CD8-positive, alpha-beta memory T cell (primary cell): ENCODE measurements around the gene TCEAL8. TPM values are rescaled to one million over a fixed set of nuclear protein-coding genes. Genes with fewer than 3 reads are reported as not detected.

ENCODE experiments used
- CTCF ChIA-PET: fragments of 350-600 bp; sonication (Branson Sonifier 250); formaldehyde crosslinking; loops from one replicate; lab custom pipeline; 2021; ENCODE audit warnings: antibody characterized with exemption; lab: Charles Lee
- POLR2A ChIA-PET: fragments of 350-600 bp; sonication (Branson Sonifier 250); formaldehyde crosslinking; loops from one replicate; lab custom pipeline; 2021; ENCODE audit warnings: antibody characterized with exemption; lab: Charles Lee
- DNase-seq, 5 donors: peaks; one replicate each; pipeline versions ENCODE4 v3.0.0 to v3.0.0-alpha.2; 2020 to 2022; ENCODE audit warnings: mixed read lengths in 1 of 5
- H3K27ac ChIP-seq: one replicate; pipeline ENCODE4 v1.7.0; 2013; ENCODE audit warnings: low read depth, mild to moderate bottlenecking, low read length, moderate library complexity
- H3K27me3 ChIP-seq: 2 replicates; pipeline ENCODE4 v1.7.0; 2013; ENCODE audit warnings: low read length, mild to moderate bottlenecking; ENCODE audit not compliant: insufficient read depth, poor library complexity, severe bottlenecking
- H3K36me3 ChIP-seq: 2 replicates; pipeline ENCODE4 v1.7.0; 2013; ENCODE audit warnings: mild to moderate bottlenecking, low read length, moderate library complexity; ENCODE audit not compliant: insufficient read depth
- H3K4me1 ChIP-seq: 2 replicates; pipeline ENCODE4 v1.7.0; 2013; ENCODE audit warnings: mild to moderate bottlenecking, low read length, moderate library complexity; ENCODE audit not compliant: insufficient read depth
- H3K4me3 ChIP-seq: 2 replicates; pipeline ENCODE4 v1.7.0; 2013; ENCODE audit warnings: mild to moderate bottlenecking, low read length
- H3K9me3 ChIP-seq: 2 replicates; pipeline ENCODE4 v1.7.0; 2013; ENCODE audit warnings: mild to moderate bottlenecking, low read length
- H3K27ac Mint-ChIP-seq, 8 donors: one replicate each; pipeline ENCODE4 v1.8.0; 2020 to 2021; ENCODE audit warnings: mixed read lengths in 8 of 8, mild to moderate bottlenecking in 6 of 8, inconsistent platforms in 3 of 8, moderate library complexity in 3 of 8
- H3K27me3 Mint-ChIP-seq, 2 donors: one replicate each; pipeline ENCODE4 v1.8.0; 2020 to 2021; ENCODE audit warnings: mixed read lengths in 2 of 2, mild to moderate bottlenecking in 1 of 2, moderate library complexity in 1 of 2
- H3K36me3 Mint-ChIP-seq, 3 donors: one replicate each; pipeline ENCODE4 v1.8.0; 2020 to 2021; ENCODE audit warnings: mixed read lengths in 3 of 3, inconsistent platforms in 1 of 3, mild to moderate bottlenecking in 1 of 3
- H3K4me1 Mint-ChIP-seq, 3 donors: one replicate each; pipeline ENCODE4 v1.8.0; 2020 to 2021; ENCODE audit warnings: mixed read lengths in 3 of 3, inconsistent platforms in 1 of 3, mild to moderate bottlenecking in 1 of 3
- H3K4me3 Mint-ChIP-seq, 7 donors: one replicate each; pipeline ENCODE4 v1.8.0; 2020 to 2021; ENCODE audit warnings: mixed read lengths in 7 of 7, mild to moderate bottlenecking in 6 of 7, moderate library complexity in 4 of 7, inconsistent platforms in 2 of 7
- H3K9me3 Mint-ChIP-seq, 5 donors: one replicate each; pipeline ENCODE4 v1.8.0; 2020 to 2022; ENCODE audit warnings: mixed read lengths in 5 of 5, mild to moderate bottlenecking in 3 of 5, moderate library complexity in 2 of 5, inconsistent platforms in 1 of 5
- polyA plus RNA-seq: library from polyadenylated mRNA; unstranded; fragments of 300-500 nt; fragmentation: Illumina TruSeq; gene quantifications from one replicate; pipeline ENCODE4 v1.2.3, GENCODE V29; 2021
- total RNA-seq, 2 experiments: library from RNA; stranded (reverse); gene quantifications; one replicate each; pipeline ENCODE4 v1.2.3, GENCODE V29; 2021

The TCEAL8 gene, protein sequence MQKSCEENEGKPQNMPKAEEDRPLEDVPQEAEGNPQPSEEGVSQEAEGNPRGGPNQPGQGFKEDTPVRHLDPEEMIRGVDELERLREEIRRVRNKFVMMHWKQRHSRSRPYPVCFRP
- total RNA-seq (10 to 100 TPM; 25.7 to 26.4 TPM), polyA plus RNA-seq (56.3 TPM)

DNA sequence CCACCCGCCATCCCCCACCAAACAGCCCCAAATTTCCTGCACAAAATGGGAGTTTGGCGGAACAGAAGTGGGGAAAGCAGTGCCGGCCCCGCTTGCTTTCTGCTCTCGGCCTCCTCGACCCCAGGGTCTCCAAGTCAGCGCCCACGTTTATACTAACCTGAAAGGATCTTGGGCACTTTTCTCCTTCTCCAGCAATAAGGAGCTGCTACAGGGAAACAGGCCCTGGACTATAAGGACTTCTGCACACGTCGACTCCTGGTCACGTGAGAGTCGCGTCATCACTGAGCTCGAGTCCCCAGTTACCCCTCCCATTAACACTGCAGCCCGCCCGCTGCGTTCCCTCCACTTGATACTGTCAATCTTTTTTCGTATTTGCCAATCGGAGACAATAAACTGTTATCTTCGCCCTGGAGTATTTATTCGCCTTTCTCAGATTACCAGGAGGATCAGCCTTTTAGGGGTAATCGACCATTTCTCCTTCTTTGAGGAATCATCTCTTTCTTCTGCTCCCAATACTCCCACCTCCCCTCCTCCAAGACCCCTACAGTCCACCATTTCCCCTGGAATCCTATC lies at the start of gene TCEAL8:
Gene TCEAL8, minus strand, starts transcription at position 235 of the 573 bp plus-strand sequence. CDS start 1,176 bp downstream, outside the sequence.
- Mint-ChIP-seq H3K36me3 (peaks cover 0 to 12% (median 0%) of the 10 kb centered on the region in 3 donors), H3K9me3 (peaks cover 0 to 2% (median 0%) of the 10 kb centered on the region in 5 donors), H3K4me3 (peak within 1 kb of the TSS; percentile 88 to 99 (median 93)), H3K27me3 (peaks cover 0 to 4% of the 10 kb centered on the region in 2 donors), H3K27ac (peak within 1 kb of the TSS; percentile 90 to 100 (median 96)), H3K4me1 (peaks cover 15 to 26% (median 22%) of the 10 kb centered on the region in 3 donors)
- Histone ChIP-seq H3K27me3 (no peaks in the 10 kb centered on the region), H3K9me3 (no peaks in the 10 kb centered on the region), H3K4me3 (peak within 1 kb of the TSS; percentile 84), H3K27ac (peak within 1 kb of the TSS; percentile 86), H3K36me3 (no peaks in the 10 kb centered on the region), H3K4me1 (peaks cover 6% of the 10 kb centered on the region)
- ChIA-PET CTCF (interaction anchor here (1.7 kb wide), 1 partner anchor 44 kb away, joined by 5 read pairs; no protein-coding TSS in a partner anchor), POLR2A (interaction anchor here (0.8 kb wide), 1 partner anchor 40 kb away, joined by 4 read pairs; no protein-coding TSS in a partner anchor)
- peak; percentile 33 to 74 (median 52) for DNase-seq

DNA sequence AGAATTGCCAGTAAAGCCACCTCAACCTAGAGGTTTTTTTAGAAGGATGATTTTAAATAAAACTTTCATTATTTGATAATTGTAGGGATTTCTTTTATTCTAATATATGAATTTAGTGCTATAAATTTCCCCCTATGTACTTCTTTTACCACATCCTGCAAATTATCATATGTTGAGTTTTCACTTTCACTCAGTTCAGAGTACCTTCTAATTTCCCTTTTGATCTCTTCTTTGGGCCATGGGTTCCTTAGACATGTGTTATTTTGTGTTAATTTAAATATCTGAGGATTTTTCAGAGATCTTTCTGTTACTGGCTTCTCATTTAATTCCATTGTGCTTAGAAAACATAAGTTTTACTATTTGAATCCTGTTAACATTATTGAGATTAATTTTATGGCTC lies 49.8 kb upstream of the TCEAL8 start:
- no peak for DNase-seq
- Mint-ChIP-seq H3K27me3 (peaks cover 0 to 2% of the 10 kb centered on the region in 2 donors), H3K4me3 (no peak overlapping the region), H3K9me3 (peaks cover 0 to 2% (median 0%) of the 10 kb centered on the region in 5 donors), H3K27ac (no peak overlapping the region), H3K36me3 (peaks cover 0 to 8% (median 0%) of the 10 kb centered on the region in 3 donors), H3K4me1 (peaks cover 0 to 6% (median 0%) of the 10 kb centered on the region in 3 donors)
- ChIA-PET POLR2A (no interaction called here), CTCF (no interaction called here)
- H3K9me3 ChIP-seq, result no peaks in the 10 kb centered on the region
- no peaks in the 10 kb centered on the region for H3K4me1 ChIP-seq
- H3K4me3 ChIP-seq, result no peak overlapping the region
- H3K36me3 ChIP-seq, result no peaks in the 10 kb centered on the region
- no peaks in the 10 kb centered on the region for H3K27me3 ChIP-seq
- H3K27ac ChIP-seq, result no peak overlapping the region

DNA sequence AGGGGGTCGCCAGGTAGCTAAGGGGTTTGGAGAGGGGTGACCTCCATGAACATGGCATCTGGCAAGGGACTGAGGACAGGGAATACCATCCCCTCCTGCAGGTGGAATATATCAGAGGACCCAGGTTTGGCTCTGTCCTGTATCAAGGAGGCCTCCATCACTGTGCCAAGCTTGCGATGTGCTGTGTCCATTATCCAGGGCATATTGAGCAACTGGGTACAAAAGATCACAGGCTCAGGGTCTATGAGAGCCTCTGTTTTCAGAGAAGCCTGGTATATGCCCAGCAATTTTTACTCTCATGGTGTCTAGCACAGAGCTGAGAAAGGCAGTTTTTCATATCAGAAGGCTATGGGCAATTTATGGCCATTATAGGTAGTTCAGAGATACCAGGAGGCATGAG lies 38.2 kb upstream of the TCEAL8 start:
- Histone ChIP-seq H3K36me3 (no peaks in the 10 kb centered on the region), H3K4me1 (no peaks in the 10 kb centered on the region), H3K27ac (no peak overlapping the region), H3K9me3 (no peaks in the 10 kb centered on the region), H3K27me3 (no peaks in the 10 kb centered on the region), H3K4me3 (no peak overlapping the region)
- Mint-ChIP-seq H3K4me3 (no peak overlapping the region), H3K27me3 (peaks cover 2 to 20% of the 10 kb centered on the region in 2 donors), H3K27ac (no peak overlapping the region), H3K36me3 (no peaks in the 10 kb centered on the region), H3K9me3 (no peaks in the 10 kb centered on the region), H3K4me1 (no peaks in the 10 kb centered on the region)
- ChIA-PET POLR2A (no interaction called here), CTCF (no interaction called here)
- no peak for DNase-seq

DNA sequence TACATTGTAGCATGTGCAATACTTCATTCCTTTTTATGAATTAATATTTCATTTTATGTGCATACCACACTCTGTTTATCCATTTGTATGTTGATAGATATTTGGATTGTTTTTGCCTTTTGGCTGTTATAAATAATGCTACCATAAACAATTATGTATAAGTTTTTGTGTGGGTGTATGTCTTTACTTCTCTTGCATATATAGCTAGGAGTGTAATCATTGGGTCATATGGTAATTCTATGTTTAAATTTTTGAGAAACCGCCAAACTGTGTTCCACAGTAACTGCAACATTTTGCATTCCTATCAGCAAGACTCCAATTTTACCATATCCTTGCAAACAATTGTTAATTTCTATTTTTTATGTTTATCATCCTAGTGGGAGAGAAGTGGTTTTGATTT lies 24.7 kb upstream of the TCEAL8 start:
- Mint-ChIP-seq H3K9me3 (no peaks in the 10 kb centered on the region), H3K4me3 (no peak overlapping the region), H3K4me1 (peaks cover 0 to 10% (median 4%) of the 10 kb centered on the region in 3 donors), H3K27ac (no peak overlapping the region), H3K27me3 (peaks cover 51 to 56% of the 10 kb centered on the region in 2 donors), H3K36me3 (no peaks in the 10 kb centered on the region)
- H3K4me1 ChIP-seq, result no peaks in the 10 kb centered on the region
- no peaks in the 10 kb centered on the region for H3K36me3 ChIP-seq
- no peaks in the 10 kb centered on the region for H3K9me3 ChIP-seq
- POLR2A ChIA-PET, result no interaction called here
- no peak overlapping the region for H3K4me3 ChIP-seq
- no peak for DNase-seq
- CTCF ChIA-PET, result no interaction called here
- no peak overlapping the region for H3K27ac ChIP-seq
- H3K27me3 ChIP-seq, result no peaks in the 10 kb centered on the region

DNA sequence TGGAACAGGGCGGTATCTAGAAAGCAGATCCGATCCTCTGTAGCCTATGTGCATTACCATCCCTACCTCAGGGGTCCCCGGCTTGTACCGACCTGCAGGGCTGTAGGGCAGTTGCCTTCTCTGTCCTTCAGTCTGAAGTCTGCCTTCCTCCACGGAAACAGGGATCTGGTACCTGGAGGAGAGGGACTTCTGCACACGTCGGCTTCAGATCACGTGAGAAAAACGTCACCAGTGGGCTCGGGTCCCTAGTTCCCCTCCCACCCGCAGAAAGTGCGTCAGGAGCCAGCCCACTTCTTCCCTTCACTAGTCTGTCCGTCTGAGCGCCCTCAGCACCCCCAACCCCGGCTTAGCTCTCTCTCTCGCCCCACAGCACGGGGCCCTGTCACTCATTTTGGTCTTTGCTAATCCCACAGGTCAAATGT lies 21.6 kb upstream of the TCEAL8 start, which contains the start of gene TCEAL5:
Gene TCEAL5, minus strand, starts transcription at position 170 of the 422 bp plus-strand sequence. CDS start 2,187 bp downstream, outside the sequence.
- H3K4me1 Mint-ChIP-seq, result peaks cover 0 to 10% (median 4%) of the 10 kb centered on the region in 3 donors
- Histone ChIP-seq H3K36me3 (no peaks in the 10 kb centered on the region), H3K27ac (no peak within 1 kb of the TSS), H3K27me3 (no peaks in the 10 kb centered on the region), H3K9me3 (no peaks in the 10 kb centered on the region), H3K4me3 (no peak within 1 kb of the TSS), H3K4me1 (no peaks in the 10 kb centered on the region)
- no peaks in the 10 kb centered on the region for H3K9me3 Mint-ChIP-seq
- no peaks in the 10 kb centered on the region for H3K36me3 Mint-ChIP-seq
- H3K4me3 Mint-ChIP-seq, result peak within 1 kb of the TSS in 5 of 7 donors; percentile 13 to 48 (median 33)
- ChIA-PET CTCF (no interaction called here), POLR2A (no interaction called here)
- H3K27me3 Mint-ChIP-seq, result peaks cover 55 to 74% of the 10 kb centered on the region in 2 donors
- no peak for DNase-seq
- H3K27ac Mint-ChIP-seq, result peak within 1 kb of the TSS in 2 of 8 donors; percentile 8 to 66

DNA sequence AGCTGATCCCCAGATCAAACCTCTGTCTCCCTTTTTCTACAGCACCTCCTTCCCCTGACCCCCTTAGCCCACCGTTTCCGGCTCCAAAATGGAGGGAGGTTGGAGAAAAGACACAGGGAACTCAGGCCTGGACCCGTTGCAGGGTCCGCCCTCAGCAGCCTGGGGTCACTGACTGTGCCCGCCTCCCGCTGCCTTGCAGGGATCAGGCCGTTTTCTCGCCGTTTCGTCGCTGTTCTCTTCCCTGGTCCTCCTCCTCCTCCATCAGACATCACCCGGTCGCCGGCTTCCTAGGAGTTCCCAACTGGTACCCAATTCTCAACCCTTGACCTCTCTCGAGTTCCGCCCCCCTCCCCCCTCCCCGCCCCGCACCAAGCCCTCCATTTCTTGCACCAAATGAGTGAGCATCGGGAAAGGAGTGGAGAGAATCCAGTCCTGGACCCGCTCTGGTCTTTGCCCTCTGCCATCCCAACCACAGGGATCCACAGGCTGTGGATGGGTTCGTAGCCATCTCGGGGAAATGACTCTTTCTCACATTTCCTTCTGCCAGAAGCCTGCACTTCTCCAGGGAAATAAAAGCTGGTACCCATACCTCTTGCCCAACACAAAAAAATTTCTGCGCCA lies 21.1 kb upstream of the TCEAL8 start:
- H3K27me3 Mint-ChIP-seq, result peaks cover 52 to 73% of the 10 kb centered on the region in 2 donors
- Histone ChIP-seq H3K4me1 (no peaks in the 10 kb centered on the region), H3K9me3 (no peaks in the 10 kb centered on the region), H3K27me3 (no peaks in the 10 kb centered on the region), H3K4me3 (no peak overlapping the region), H3K36me3 (no peaks in the 10 kb centered on the region), H3K27ac (no peak overlapping the region)
- peak overlapping the region in 2 of 7 donors; percentile 13 to 48 for H3K4me3 Mint-ChIP-seq
- DNase-seq, result no peak
- peak overlapping the region in 2 of 8 donors; percentile 8 to 66 for H3K27ac Mint-ChIP-seq
- peaks cover 0 to 10% (median 4%) of the 10 kb centered on the region in 3 donors for H3K4me1 Mint-ChIP-seq
- ChIA-PET POLR2A (no interaction called here), CTCF (no interaction called here)
- no peaks in the 10 kb centered on the region for H3K36me3 Mint-ChIP-seq
- H3K9me3 Mint-ChIP-seq, result no peaks in the 10 kb centered on the region

DNA sequence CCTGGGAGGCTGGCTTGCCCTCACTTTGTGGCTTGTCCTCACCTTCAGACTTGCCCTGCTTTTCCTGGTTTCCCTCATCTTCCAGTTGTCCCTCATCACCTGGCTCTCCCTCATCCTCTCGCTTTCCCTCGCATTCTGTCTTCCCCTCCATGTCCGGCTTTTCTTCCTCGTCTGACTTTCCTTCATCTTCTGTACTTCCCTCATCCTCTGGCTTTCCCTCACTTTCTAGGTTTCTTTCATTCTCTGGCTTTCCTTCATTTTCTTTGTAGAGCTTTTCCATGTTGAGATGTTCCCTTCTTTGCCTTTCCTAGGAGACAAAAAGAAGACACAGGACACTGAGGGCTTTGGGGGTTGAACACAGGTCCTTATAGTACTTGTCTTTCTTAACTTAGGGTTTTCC lies 19.3 kb upstream of the TCEAL8 start:
- no peak overlapping the region for H3K4me3 Mint-ChIP-seq
- no peaks in the 10 kb centered on the region for H3K36me3 Mint-ChIP-seq
- H3K9me3 Mint-ChIP-seq, result no peaks in the 10 kb centered on the region
- H3K4me3 ChIP-seq, result no peak overlapping the region
- no peak for DNase-seq
- H3K27me3 Mint-ChIP-seq, result peaks cover 45 to 69% of the 10 kb centered on the region in 2 donors
- H3K4me1 Mint-ChIP-seq, result peaks cover 0 to 10% (median 4%) of the 10 kb centered on the region in 3 donors
- H3K9me3 ChIP-seq, result no peaks in the 10 kb centered on the region
- no peaks in the 10 kb centered on the region for H3K4me1 ChIP-seq
- H3K27ac ChIP-seq, result no peak overlapping the region
- H3K36me3 ChIP-seq, result no peaks in the 10 kb centered on the region
- H3K27me3 ChIP-seq, result no peaks in the 10 kb centered on the region
- CTCF ChIA-PET, result no interaction called here
- H3K27ac Mint-ChIP-seq, result no peak overlapping the region
- POLR2A ChIA-PET, result no interaction called here

DNA sequence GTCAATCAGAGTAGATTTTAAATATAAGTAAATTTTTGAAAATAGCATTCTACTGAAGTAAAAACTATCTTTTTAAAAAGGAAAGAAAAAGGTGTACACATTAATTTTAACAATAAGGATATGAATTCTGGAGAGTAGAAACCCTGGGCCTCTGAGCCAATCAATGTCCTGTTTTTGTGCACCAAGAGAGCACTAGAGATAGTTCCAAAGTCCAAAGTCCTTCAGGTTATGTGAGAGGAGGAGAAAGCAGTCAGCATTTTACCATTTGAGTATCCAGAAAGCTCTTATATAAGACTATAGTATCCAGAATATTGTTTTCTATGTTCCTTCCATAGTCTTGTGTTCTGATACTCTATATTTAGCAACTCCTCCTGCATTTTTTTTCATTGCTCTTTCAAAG lies 3.3 kb upstream of the TCEAL8 start:
- Histone ChIP-seq H3K4me1 (peaks cover 5% of the 10 kb centered on the region), H3K27me3 (no peaks in the 10 kb centered on the region), H3K36me3 (no peaks in the 10 kb centered on the region), H3K27ac (no peak overlapping the region), H3K4me3 (no peak overlapping the region), H3K9me3 (no peaks in the 10 kb centered on the region)
- Mint-ChIP-seq H3K4me3 (no peak overlapping the region), H3K36me3 (peaks cover 0 to 11% (median 0%) of the 10 kb centered on the region in 3 donors), H3K4me1 (peaks cover 15 to 25% (median 22%) of the 10 kb centered on the region in 3 donors), H3K9me3 (peaks cover 0 to 2% (median 0%) of the 10 kb centered on the region in 5 donors), H3K27me3 (peaks cover under 1 to 4% of the 10 kb centered on the region in 2 donors), H3K27ac (no peak overlapping the region)
- no peak for DNase-seq
- POLR2A ChIA-PET, result no interaction called here
- CTCF ChIA-PET, result no interaction called here
